K562 (cell line): ENCODE data around the gene REC8. TPM values are rescaled to one million over a fixed set of nuclear protein-coding genes. Genes with fewer than 3 reads are reported as not detected.
A peak's percentile ranks its signal among the peaks of the same experiment; 100 is the strongest.

Experiments
- ARID2 ChIP-seq: fragments of 450-650 bp; IDR thresholded peaks from 2 replicates; pipeline ENCODE4 v1.6.1; 2017; ENCODE audit warnings: antibody characterized with exemption, mild to moderate bottlenecking
- CBX5 ChIP-seq: IDR thresholded peaks from 2 replicates; pipeline ENCODE4 v1.6.1; 2014; ENCODE audit warnings: low read depth, borderline replicate concordance
- CCAR2 ChIP-seq: fragments of 200-400 bp; formaldehyde crosslinking; IDR thresholded peaks from 2 replicates; pipeline ENCODE4 v1.6.1; 2017; ENCODE audit warnings: mild to moderate bottlenecking, low read depth, low read length
- CEBPG ChIP-seq, 3 experiments: fragments of 200-800 bp in 1 of 3; sonication (Bioruptor generic) in 1 of 3; sonication (generic) in 1 of 3; formaldehyde crosslinking in 1 of 3; IDR thresholded peaks in 2 of 3; conservative IDR thresholded peaks in 1 of 3; 2 replicates each; pipeline versions ENCODE4 v1.6.1 to v1.8.0; 2016 to 2022; ENCODE audit warnings: missing compliant biosample characterization in 2 of 3, missing genetic modification characterization in 2 of 3, mild to moderate bottlenecking in 1 of 3, missing genetic modification reagents in 1 of 3
- CHCHD3 ChIP-seq: fragments of 250-450 bp; sonication (Bioruptor Pico); IDR thresholded peaks from 2 replicates; pipeline ENCODE4 v2.1.2; 2022; ENCODE audit warnings: mild to moderate bottlenecking
- CSDE1 ChIP-seq, 2 experiments: fragments of 450-650 bp; IDR thresholded peaks; 2 replicates each; pipeline ENCODE4 v1.6.1; 2016; ENCODE audit warnings: mild to moderate bottlenecking in 1 of 2
- DACH1 ChIP-seq: fragments of 450-650 bp; IDR thresholded peaks from 2 replicates; pipeline ENCODE4 v1.6.1; 2018; ENCODE audit not compliant: partially characterized antibody
- FOXM1 ChIP-seq, 2 experiments: fragments of 450-650 bp in 1 of 2; sonication (generic) in 1 of 2; formaldehyde crosslinking in 1 of 2; IDR thresholded peaks; 2 replicates each; pipeline versions ENCODE4 v1.6.1 to v1.9.0; 2017 to 2022; ENCODE audit warnings: low read depth in 2 of 2, mild to moderate bottlenecking in 2 of 2, missing genetic modification reagents in 1 of 2, moderate library complexity in 1 of 2
- GTF2A2 ChIP-seq: IDR thresholded peaks from 2 replicates; pipeline ENCODE4 v1.6.1; 2016; ENCODE audit warnings: mild to moderate bottlenecking, missing genetic modification characterization, missing compliant biosample characterization
- JUN ChIP-seq, 2 experiments: sonication (generic) in 1 of 2; formaldehyde crosslinking in 1 of 2; IDR thresholded peaks; 2 replicates each; pipeline versions ENCODE4 v1.6.1 to v1.8.0; 2012 to 2022; ENCODE audit warnings: borderline replicate concordance in 2 of 2, mild to moderate bottlenecking in 2 of 2, improper control_type of control experiment in 1 of 2, low read depth in 1 of 2, low read length in 1 of 2, missing genetic modification reagents in 1 of 2
- NFIC ChIP-seq: fragments of 450-650 bp; IDR thresholded peaks from 2 replicates; pipeline ENCODE4 v1.6.1; 2017; ENCODE audit warnings: mild to moderate bottlenecking, inconsistent platforms
- NFRKB ChIP-seq: fragments of 450-650 bp; IDR thresholded peaks from 2 replicates; pipeline ENCODE4 v1.6.1; 2016; ENCODE audit warnings: low read depth
- PHB2 ChIP-seq: fragments of 450-650 bp; IDR thresholded peaks from 2 replicates; pipeline ENCODE4 v1.6.1; 2017; ENCODE audit warnings: low read depth
- PTRF ChIP-seq: fragments of 450-650 bp; IDR thresholded peaks from 2 replicates; pipeline ENCODE4 v1.6.1; 2016; ENCODE audit warnings: mild to moderate bottlenecking, missing genetic modification characterization, missing compliant biosample characterization
- RFX7 ChIP-seq: fragments of 250-450 bp; sonication (Bioruptor Pico); IDR thresholded peaks from 2 replicates; pipeline ENCODE4 v1.5.1; 2021; ENCODE audit warnings: mild to moderate bottlenecking
- SMARCB1 ChIP-seq: IDR thresholded peaks from 2 replicates; pipeline ENCODE4 v1.6.1; 2011; ENCODE audit warnings: improper control_type of control experiment, low read depth; ENCODE audit not compliant: insufficient read length
- SRF ChIP-seq, 2 experiments: fragments of 250-450, 450-650 bp in 1 of 2; sonication (Bioruptor Pico) in 1 of 2; sonication (generic) in 1 of 2; formaldehyde crosslinking; IDR thresholded peaks; 2 replicates each; pipeline versions ENCODE4 v1.5.0 to v1.5.1; 2020 to 2022; ENCODE audit warnings: mild to moderate bottlenecking in 1 of 2, missing genetic modification reagents in 1 of 2
- TAF1 ChIP-seq: IDR thresholded peaks from 2 replicates; pipeline ENCODE4 v1.6.1; 2011; ENCODE audit warnings: mild to moderate bottlenecking, low read length, moderate library complexity; ENCODE audit not compliant: insufficient read depth, control insufficient read depth, severe bottlenecking; ENCODE audit errors: extremely low read depth
- TCFL5 ChIP-seq: fragments of 250-450 bp; sonication (Bioruptor Pico); conservative IDR thresholded peaks from 2 replicates; pipeline ENCODE4 v1.6.1; 2021; ENCODE audit warnings: mild to moderate bottlenecking, moderate library complexity, matching md5 sums
- ZC3H11A ChIP-seq: IDR thresholded peaks from 2 replicates; pipeline ENCODE4 v1.6.1; 2012; ENCODE audit warnings: low read depth, low read length, improper control_type of control experiment
- ZC3H4 ChIP-seq: sonication (generic); formaldehyde crosslinking; IDR thresholded peaks from 2 replicates; pipeline ENCODE4 v1.9.0; 2021; ENCODE audit warnings: missing genetic modification reagents, borderline replicate concordance
- ZFP36 ChIP-seq: fragments of 150-350 bp; IDR thresholded peaks from 2 replicates; pipeline ENCODE4 v1.6.1; 2018; ENCODE audit warnings: low read length, low read depth; ENCODE audit not compliant: partially characterized antibody
- ZNF76 ChIP-seq: fragments of 250-450 bp; sonication (Bioruptor Pico); IDR thresholded peaks from 2 replicates; pipeline ENCODE4 v1.4.0; 2020; ENCODE audit warnings: mild to moderate bottlenecking, moderate library complexity, borderline replicate concordance
- polyA plus RNA-seq, 8 experiments: library from polyadenylated mRNA; depleted of rRNA in 4 of 8; stranded (reverse) in 5 of 8; unstranded in 3 of 8; fragments of >200 nt; fragmentation: Nextera tagmentation in 2 of 8; fragmentation: Illumina TruSeq in 1 of 8; extraction: Ambion mirVana in 2 of 8; extraction: Trizol in 1 of 8; gene quantifications; 2 replicates each; pipeline versions ENCODE4 v1.2.1 to v1.2.3, GENCODE V29; 2011 to 2014; ENCODE audit warnings: inconsistent platforms in 1 of 8, missing spikeins in 1 of 8
- total RNA-seq, 7 experiments: library from RNA; depleted of rRNA in 6 of 7; stranded (reverse); fragments of >200 nt in 6 of 7; fragmentation: Illumina TruSeq in 2 of 7; extraction: Trizol in 2 of 7; gene quantifications; 2 replicates each; pipeline versions ENCODE4 v1.2.1 to v1.2.3, GENCODE V29; 2011 to 2021; ENCODE audit warnings: low replicate concordance in 1 of 7
- TF ChIP-seq, protein P1 (sequence below): fragments of 450-650 bp; IDR thresholded peaks from 2 replicates; pipeline ENCODE4 v1.6.1; 2018; ENCODE audit not compliant: partially characterized antibody

Gene REC8
- total and polyA plus RNA-seq, 9 of the 15 experiments (the other 6 are each of a cell fraction or from before 2014, with no cell fraction given) = 0.11 to 2.5 (median 0.85) TPM

DNA sequence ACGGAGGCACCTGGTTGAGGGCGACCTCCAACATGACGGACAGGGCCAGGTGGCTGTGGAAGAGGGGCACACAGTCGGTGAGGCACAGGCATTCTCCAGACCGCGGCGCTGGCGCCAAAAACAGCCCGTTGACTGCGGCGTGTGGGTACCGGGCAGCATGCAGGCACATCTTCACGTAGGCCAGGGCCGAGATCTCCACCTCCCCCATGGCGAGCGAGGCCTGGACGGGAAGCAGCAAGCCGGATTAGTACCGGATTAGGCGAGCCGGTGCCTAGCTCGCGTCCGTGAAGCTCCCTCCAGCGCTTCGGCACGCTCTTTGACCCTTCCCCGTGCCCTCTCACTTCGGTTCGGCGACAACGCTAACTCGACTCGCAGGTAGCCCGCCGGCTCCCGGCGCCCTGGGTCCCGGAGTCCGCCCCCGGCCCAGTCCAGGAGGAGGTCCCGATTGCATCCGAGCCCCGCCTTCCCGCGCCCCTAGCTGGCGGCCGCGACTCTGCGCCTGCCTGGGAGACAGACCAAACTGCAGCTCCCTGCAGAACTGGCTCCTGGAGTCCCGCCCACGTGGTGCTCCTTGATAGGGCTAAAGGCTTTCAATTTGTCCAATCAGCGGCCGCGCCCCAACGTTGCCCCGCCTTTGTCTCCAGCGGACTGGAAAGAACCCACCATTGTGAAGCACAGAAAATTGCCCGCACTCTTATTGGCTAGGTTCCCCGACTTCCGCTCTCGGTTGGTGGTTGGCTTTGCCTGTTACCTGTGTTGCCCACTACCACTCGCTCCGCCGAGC, 30.6 kb upstream of the REC8 start, which contains the start of gene EMC9 (continued):
- TF ChIP-seq PHB2 (no peak), SRF (CRISPR knock-in tag; IDR thresholded peaks at IDR 0.05) (no peak; a peak in 1 of 4 replicates), DACH1 (no peak), FOXM1 (IDR thresholded peaks at IDR 0.05; ENCODE audit: low read depth) (peak; percentile 87), FOXM1 (CRISPR knock-in tag; IDR thresholded peaks at IDR 0.05; ENCODE audit: low read depth) (no peak), ARID2 (no peak), GTF2A2 (tag) (no peak), JUN (IDR thresholded peaks at IDR 0.05; ENCODE audit: borderline replicate concordance, low read depth, low read length) (no peak), JUN (CRISPR knock-in tag; IDR thresholded peaks at IDR 0.05; ENCODE audit: borderline replicate concordance) (no peak), CHCHD3 (CRISPR knock-in tag) (no peak), PTRF (no peak), NFIC (no peak), CEBPG (CRISPR knock-in tag; IDR thresholded peaks at IDR 0.05) (no peak), CEBPG (tag; conservative IDR thresholded peaks at IDR 0.05 in 1 of 2, IDR thresholded peaks at IDR 0.05 in 1 of 2) (no peak), ZNF76 (CRISPR knock-in tag) (no peak), SMARCB1 (no peak), CSDE1 (IDR thresholded peaks at IDR 0.05) (no peak), CBX5 (no peak), TAF1 (peak; percentile 65), NFRKB (no peak), ZFP36 (no peak), ZC3H4 (CRISPR knock-in tag) (no peak), CCAR2 (no peak), TCFL5 (CRISPR knock-in tag) (no peak), ZC3H11A (no peak), RFX7 (no peak)
- TF ChIP-seq, protein P1, sequence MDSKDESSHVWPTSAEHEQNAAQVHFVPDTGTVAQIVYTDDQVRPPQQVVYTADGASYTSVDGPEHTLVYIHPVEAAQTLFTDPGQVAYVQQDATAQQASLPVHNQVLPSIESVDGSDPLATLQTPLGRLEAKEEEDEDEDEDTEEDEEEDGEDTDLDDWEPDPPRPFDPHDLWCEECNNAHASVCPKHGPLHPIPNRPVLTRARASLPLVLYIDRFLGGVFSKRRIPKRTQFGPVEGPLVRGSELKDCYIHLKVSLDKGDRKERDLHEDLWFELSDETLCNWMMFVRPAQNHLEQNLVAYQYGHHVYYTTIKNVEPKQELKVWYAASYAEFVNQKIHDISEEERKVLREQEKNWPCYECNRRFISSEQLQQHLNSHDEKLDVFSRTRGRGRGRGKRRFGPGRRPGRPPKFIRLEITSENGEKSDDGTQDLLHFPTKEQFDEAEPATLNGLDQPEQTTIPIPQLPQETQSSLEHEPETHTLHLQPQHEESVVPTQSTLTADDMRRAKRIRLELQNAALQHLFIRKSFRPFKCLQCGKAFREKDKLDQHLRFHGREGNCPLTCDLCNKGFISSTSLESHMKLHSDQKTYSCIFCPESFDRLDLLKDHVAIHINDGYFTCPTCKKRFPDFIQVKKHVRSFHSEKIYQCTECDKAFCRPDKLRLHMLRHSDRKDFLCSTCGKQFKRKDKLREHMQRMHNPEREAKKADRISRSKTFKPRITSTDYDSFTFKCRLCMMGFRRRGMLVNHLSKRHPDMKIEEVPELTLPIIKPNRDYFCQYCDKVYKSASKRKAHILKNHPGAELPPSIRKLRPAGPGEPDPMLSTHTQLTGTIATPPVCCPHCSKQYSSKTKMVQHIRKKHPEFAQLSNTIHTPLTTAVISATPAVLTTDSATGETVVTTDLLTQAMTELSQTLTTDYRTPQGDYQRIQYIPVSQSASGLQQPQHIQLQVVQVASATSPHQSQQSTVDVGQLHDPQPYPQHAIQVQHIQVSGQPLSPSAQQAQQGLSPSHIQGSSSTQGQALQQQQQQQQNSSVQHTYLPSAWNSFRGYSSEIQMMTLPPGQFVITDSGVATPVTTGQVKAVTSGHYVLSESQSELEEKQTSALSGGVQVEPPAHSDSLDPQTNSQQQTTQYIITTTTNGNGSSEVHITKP = no peak
